Hematopoietic multipotent progenitor cell treated with erythropoietin and hydrocortisone succinate and interleukin-3 and kit ligand, for 4 days (in vitro differentiated cells): Measurements from ENCODE around the gene ZNF525.
"Not testable (repeated sequence)": the region's sequence is repeated elsewhere in the genome, so short reads cannot be mapped to it uniquely, and the experiment has no call there.

ENCODE experiments used
- DNase-seq: peaks from one replicate; pipeline ENCODE4 v3.0.0-alpha.2; 2015

Gene ZNF525

DNA sequence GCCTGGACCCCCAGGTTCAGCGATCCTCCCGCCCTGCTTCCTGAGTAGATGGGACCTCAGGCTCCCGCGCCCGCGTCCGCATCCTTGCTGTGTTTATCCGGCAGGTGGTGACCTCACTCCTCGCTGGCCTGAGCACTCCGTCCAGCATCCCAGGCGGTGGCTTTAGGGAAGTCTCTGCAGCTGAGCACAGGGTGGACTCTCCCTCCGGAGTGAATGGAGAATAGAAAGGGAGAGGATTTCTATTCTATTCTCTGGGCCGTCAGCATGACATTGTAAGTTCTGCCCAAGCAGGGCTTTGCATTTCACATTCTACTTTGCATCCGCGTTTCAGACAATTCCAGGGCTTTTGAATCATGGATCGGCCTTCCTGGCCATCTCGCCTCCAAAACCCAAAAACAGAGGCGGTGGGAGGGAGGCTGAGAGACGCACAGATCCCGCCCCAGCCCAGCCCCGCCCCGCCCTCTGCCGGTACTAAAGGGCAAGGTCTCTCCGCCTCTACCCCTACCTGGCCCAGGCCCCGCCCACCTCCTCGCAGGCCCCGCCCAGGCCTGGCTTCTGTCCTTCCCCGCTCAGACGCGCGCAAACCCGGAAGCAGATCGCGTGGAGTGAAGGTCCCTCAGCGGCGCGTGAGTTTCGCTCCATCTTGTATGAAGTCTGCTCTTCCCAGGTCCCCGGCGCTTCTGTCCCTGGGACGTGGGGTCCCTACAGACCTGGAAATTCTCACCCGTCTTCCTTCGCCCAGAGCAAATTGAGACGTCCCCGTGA lies at the start of gene ZNF525:
TSS of gene ZNF525 (plus strand) at position 572 of the 765 bp plus-strand sequence. CDS start 6,577 bp downstream, outside the sequence.
- DNase-seq, result peak; percentile 94

DNA sequence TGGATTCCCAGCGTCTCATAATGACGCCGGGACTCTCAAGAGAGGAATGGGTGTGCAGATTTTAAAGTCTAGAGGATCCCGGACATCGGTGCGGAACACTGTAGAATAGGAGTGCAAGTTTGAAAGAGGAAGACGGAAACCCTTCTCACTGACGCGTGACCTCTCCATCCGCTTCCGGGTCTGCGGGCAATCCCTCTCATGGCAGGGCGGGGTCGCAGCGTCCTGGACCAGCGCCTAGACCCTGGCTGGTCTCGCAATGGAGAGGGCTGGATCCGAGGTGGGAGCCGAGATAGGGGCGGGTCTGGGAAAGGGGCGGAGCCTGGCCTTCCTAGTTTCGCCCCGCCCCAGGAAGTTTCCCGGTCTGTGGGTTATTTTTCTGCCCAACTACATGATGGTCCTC lies 36.5 kb upstream of the ZNF525 start:
- peak; percentile 30 for DNase-seq

DNA sequence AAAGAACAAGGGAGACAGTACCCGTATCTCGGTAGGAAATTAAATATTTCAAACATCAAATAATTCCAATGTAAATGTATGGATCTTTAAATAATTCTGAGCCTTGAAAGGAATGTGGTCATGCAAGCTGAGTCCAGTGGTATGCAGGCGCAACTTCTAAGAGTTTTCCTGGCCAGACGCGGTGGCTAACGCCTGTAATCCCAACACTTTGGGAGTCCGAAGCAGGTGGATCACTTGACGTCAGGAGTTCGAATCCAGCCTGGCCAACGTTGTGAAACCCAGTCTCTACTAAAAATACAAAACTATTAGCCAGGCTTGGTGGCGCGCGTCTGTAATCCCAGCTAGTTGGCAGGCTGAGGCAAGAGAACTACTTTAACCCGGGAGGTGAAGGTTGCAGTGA lies 33.0 kb upstream of the ZNF525 start:
- DNase-seq, result no peak

- DNase-seq, result peak; percentile 26
These were observed 32.4 kb upstream of the ZNF525 start for GRCh38 chr19:53333066-53333462.

- DNase-seq, result peak; percentile 93
These were observed 31.7 kb upstream of the ZNF525 start, which contains the start of gene ZNF845 for GRCh38 chr19:53333463-53334449. ZNF845 (plus strand) TSS chr19:53333749; CDS start chr19:53341308, 7,559 bp downstream.

DNA sequence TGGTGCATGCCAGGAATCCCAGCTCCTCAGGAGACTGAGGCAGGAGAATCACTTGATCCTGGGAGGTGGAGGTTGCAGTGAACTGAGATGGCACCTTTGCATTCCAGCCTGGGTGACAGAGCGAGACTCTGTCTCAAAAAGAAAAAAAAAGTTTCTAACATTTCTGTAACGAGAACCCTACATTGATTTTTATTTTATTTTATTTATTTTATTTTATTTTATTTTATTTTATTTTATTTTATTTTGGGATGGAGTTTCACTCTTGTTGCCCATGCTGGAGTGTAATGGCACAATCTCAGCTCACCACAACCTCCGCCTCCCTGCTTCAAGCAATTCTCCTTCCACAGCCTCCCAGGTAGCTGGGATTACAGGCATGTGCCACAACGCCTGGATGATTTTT lies 21.1 kb upstream of the ZNF525 start:
- DNase-seq, result not testable (repeated sequence)

DNA sequence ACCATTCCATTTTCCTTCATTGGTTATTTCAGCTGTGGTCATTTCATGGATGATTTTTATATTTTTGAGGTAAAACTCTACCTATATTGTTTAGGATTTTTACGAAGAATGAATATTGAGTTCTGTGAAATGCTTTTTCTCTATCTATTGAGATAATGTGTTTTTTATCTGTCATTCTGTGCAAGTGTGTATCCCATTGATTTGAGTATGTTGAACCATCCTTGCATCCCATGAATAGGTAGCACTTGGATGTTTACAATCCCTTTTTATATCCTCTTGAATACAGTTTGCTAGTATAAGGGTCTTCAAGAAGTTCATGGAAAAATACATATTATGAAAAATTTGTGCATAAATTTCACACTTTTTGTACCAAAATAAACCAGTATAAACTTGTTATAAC lies 9.8 kb upstream of the ZNF525 start:
- no peak for DNase-seq

GRCh38 chr19:53357821-53358581 lies 7.5 kb upstream of the ZNF525 start:
- DNase-seq, result peak; percentile 14

DNA sequence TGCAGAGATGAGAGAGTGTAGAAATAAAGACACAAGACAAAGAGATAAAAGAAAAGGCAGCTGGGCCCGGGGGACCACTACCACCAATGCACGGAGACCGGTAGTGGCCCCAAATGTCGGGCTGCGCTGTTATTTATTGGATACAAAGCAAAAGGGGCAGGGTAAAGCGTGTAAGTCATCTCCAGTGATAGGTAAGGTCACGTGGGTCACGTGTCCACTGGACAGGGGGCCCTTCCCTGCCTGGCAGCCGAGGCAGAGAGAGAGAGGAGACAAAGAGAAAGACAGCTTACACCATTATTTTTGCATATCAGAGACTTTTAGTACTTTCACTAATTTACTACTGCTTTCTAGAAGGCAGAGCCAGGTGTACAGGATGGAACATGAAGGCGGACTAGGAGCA lies 5.4 kb upstream of the ZNF525 start:
- DNase-seq, result not testable (repeated sequence)

GRCh38 chr19:53365899-53366493 lies 491 bp downstream of the ZNF525 start:
- peak; percentile 63 for DNase-seq

DNA sequence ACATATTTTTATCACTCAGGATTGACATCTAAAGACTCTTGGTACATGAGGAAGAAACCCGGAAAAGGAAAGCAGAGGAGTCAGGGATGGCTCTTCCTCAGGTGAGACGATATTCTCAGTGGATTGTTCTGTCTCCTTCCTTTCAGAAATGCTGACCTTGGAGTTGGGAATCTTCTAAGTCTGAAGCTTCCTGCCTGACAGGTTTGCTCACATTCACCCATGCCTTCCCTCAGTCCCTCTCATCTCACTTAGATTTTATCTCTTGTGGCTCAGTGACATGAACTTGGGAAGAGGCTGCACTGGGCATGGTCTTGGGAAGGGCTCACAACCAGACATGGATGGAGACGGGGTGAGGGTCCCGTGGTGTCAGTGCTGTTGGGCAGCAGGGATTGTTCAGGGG lies 6.7 kb downstream of the ZNF525 start:
- DNase-seq, result no peak

DNA sequence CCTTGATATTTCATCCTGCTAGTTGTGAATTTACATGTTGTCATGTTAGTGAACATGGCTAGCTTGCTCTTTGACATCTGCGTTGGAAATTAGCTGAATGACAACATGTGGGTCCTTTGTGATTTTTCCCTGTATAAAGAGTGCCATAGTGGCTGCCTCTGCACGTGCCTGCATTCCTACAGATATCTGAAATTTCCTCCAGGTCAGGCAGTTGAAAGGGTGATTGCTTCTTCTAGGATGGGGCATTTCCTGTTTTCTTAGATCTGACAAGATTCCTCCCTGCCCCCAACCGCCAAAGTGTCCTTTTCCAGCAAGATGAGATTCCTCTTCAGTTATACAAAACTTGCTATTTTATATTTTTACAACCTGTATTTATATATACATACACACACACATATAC lies 8.8 kb downstream of the ZNF525 start:
- DNase-seq, result no peak

- no peak for DNase-seq
These were observed 9.2 kb downstream of the ZNF525 start for GRCh38 chr19:53374743-53375142.

DNA sequence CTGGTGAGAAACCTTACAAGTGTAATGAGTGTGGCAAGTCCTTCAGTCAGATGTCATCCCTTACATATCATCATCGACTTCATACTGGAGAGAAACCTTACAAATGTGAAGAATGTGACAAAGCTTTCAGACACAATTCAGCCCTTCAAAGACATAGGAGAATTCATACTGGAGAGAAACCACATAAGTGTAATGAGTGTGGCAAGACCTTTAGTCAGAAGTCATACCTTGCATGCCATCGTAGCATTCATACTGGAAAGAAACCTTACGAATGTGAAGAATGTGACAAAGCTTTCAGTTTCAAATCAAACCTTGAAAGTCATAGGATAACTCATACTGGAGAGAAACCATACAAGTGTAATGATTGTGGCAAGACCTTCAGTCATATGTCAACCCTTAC lies 15.9 kb downstream of the ZNF525 start:
- DNase-seq, result no peak

- no peak for DNase-seq
These were observed 22.7 kb downstream of the ZNF525 start for GRCh38 chr19:53388168-53388567.

DNA sequence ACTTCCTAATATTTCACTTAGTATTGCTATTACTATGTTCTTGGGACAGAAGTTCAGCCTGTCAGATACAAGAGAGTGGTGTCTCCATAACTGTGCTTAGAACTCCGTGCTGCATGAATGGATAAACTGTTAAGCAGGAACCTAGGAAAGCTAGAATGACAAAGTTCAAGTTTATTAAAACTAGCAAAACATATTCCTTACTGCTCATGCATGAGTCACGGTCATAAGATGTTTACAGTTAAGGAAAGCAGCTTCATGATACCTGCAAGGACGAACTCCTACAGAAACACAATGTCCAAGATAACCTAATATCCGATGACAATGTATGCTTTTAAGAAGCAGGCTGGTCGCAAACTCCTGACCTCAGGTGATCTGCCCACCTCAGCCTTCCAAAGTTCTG lies 23.4 kb downstream of the ZNF525 start:
- DNase-seq, result no peak

- DNase-seq, result no peak
These were observed 24.1 kb downstream of the ZNF525 start for GRCh38 chr19:53389571-53389970.

DNA sequence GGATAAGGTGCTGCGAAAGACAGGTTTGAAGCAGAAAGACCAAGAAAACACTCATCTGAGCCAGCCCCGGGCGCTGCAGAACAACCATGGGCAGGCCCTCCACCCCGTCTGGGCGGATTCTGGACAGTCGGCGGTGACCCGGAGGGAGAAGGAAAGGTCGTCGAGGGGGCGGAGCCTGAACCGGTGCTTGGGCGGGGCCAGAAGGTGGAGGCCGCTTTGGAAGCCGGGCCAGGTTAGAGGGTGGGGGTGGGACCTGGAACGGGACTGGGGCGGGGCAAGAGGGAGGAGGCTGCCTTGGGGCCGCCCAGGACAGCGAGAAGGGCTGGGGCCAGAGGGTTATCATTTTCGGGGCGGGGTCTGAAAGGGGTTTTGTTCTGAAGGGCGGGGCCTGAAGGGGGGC lies 24.5 kb downstream of the ZNF525 start:
- DNase-seq, result no peak

DNA sequence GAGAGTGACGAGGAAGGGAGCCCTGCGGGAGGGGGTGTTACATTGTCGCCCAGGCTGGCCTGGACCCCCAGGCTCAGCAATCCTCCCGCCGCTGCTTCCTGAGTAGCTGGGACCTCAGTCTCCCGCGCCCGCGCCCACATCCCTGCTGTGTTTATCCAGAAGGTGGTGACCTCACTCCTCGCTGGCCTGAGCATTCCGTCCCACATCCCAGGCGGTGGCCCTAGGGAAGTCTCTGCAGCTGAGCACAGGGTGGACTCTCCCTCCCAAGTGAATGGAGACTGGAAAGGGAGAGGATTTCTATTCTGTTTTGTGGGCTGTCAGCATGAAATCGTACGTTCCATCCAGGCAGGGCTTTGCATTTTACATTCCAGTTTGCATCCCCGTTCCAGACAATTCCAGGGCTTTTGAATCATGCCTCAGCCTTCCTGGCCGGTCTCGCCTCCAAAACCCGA lies 29.0 kb downstream of the ZNF525 start:
- peak; percentile 10 for DNase-seq

- peak; percentile 96 for DNase-seq
These were observed 29.7 kb downstream of the ZNF525 start, which contains the start of gene ZNF765 for GRCh38 chr19:53394974-53395839. ZNF765 (plus strand) TSS chr19:53395149; CDS start chr19:53398016, 2,867 bp downstream.

DNA sequence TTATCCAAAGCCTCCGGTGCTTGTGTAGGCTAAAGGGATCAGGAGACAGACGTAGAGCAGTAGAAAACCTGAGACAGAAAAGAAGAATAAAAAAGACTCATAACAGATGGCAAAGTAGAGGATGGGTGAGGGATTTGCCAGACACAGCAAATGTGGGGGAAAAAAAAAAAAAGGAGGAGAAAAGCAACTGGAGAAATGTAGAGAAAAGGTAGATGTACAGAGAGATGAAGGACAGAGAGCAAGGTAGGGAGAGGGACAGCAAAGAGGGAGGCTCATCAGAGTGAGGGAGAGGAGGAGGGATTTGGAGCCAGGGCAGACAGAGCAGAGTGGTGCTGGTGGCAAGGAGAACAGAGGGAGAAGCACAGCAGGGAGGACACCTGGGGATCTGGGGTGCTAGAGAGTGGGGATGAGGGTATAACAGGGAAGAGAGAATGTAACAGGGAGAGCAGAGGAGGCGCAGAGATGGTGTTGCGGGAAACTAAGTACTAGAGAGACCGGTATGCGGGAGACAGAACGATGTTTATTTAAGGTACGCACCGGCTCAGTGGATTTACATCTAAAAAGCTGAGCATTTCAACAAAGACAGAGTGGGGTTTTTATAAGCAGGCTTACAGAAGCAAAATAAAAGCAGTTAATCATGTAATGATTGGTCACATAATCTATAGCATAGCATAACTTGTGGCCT lies 30.5 kb downstream of the ZNF525 start:
- DNase-seq, result not testable (repeated sequence)
